K562 (cell line): ENCODE results near the gene HES3. TPM values are rescaled to one million over a fixed set of nuclear protein-coding genes. Genes with fewer than 3 reads are reported as not detected.

Source experiments
- ASH1L ChIP-seq: fragments of 450-650 bp; IDR thresholded peaks from 2 replicates; pipeline ENCODE4 v1.6.1; 2018; ENCODE audit warnings: borderline replicate concordance, mild to moderate bottlenecking, low read depth; ENCODE audit not compliant: partially characterized antibody
- ELF1 ChIP-seq: fragments of 200-800 bp; sonication (Bioruptor generic); IDR thresholded peaks from 2 replicates; pipeline ENCODE4 v1.6.1; 2016; ENCODE audit warnings: missing genetic modification characterization, missing compliant biosample characterization
- ETV1 ChIP-seq: fragments of 450-650 bp; conservative IDR thresholded peaks from 2 replicates; pipeline ENCODE4 v1.6.1; 2016; ENCODE audit warnings: missing genetic modification characterization, control low read depth, low read depth, missing compliant biosample characterization
- GATA2 ChIP-seq: sonication (generic); formaldehyde crosslinking; IDR thresholded peaks from 2 replicates; pipeline ENCODE4 v1.4.0; 2020; ENCODE audit warnings: mild to moderate bottlenecking, missing genetic modification reagents
- GATAD2A ChIP-seq: fragments of 450-650 bp; IDR thresholded peaks from 2 replicates; pipeline ENCODE4 v1.6.1; 2017
- HCFC1 ChIP-seq: IDR thresholded peaks from 2 replicates; pipeline ENCODE4 v1.6.1; 2012; ENCODE audit warnings: low read depth, low read length, improper control_type of control experiment
- MTA3 ChIP-seq: fragments of 450-650 bp; formaldehyde crosslinking; IDR thresholded peaks from 2 replicates; pipeline ENCODE4 v1.6.1; 2017; ENCODE audit warnings: mild to moderate bottlenecking, borderline replicate concordance
- POLR3A ChIP-seq: IDR thresholded peaks from 2 replicates; pipeline ENCODE4 v1.6.1; 2011; ENCODE audit warnings: borderline replicate concordance, mild to moderate bottlenecking, moderate library complexity; ENCODE audit not compliant: insufficient read length, insufficient read depth; ENCODE audit errors: extremely low read depth
- RAD51 ChIP-seq: fragments of 450-650 bp; IDR thresholded peaks from 2 replicates; pipeline ENCODE4 v1.7.1; 2016; ENCODE audit warnings: low read depth, mild to moderate bottlenecking, borderline replicate concordance
- RHOXF2B ChIP-seq: fragments of 250-450 bp; sonication (Bioruptor Pico); conservative IDR thresholded peaks from 2 replicates; pipeline ENCODE4 v1.5.1; 2021
- SMAD4 ChIP-seq: fragments of 250-450 bp; sonication (Bioruptor Pico); conservative IDR thresholded peaks from 2 replicates; pipeline ENCODE4 v1.8.0; 2021; ENCODE audit warnings: inconsistent platforms, mild to moderate bottlenecking, moderate library complexity
- SMARCC2 ChIP-seq: fragments of 450-650 bp; IDR thresholded peaks from 2 replicates; pipeline ENCODE4 v1.6.1; 2017; ENCODE audit warnings: antibody characterized with exemption, moderate library complexity, mild to moderate bottlenecking, low read depth
- TEAD4 ChIP-seq, 2 experiments: sonication (generic) in 1 of 2; formaldehyde crosslinking in 1 of 2; IDR thresholded peaks; 2 replicates each; pipeline versions ENCODE4 v1.6.1 to v1.8.0; 2012 to 2022; ENCODE audit warnings: borderline replicate concordance in 1 of 2, inconsistent platforms in 1 of 2, low read length in 1 of 2, mild to moderate bottlenecking in 1 of 2, missing genetic modification reagents in 1 of 2
- THRAP3 ChIP-seq: fragments of 450-650 bp; IDR thresholded peaks from 2 replicates; pipeline ENCODE4 v1.6.1; 2016; ENCODE audit warnings: mild to moderate bottlenecking, inconsistent platforms, borderline replicate concordance
- ZNF143 ChIP-seq: sonication (generic); formaldehyde crosslinking; IDR thresholded peaks from 2 replicates; pipeline ENCODE4 v1.9.0; 2022; ENCODE audit warnings: mild to moderate bottlenecking, missing genetic modification reagents
- ZNF77 ChIP-seq: fragments of 250-450 bp; sonication (Bioruptor Pico); IDR thresholded peaks from 2 replicates; pipeline ENCODE4 v1.5.0; 2020
- polyA plus RNA-seq, 8 experiments: library from polyadenylated mRNA; depleted of rRNA in 4 of 8; stranded (reverse) in 5 of 8; unstranded in 3 of 8; fragments of >200 nt; fragmentation: Nextera tagmentation in 2 of 8; fragmentation: Illumina TruSeq in 1 of 8; extraction: Ambion mirVana in 2 of 8; extraction: Trizol in 1 of 8; gene quantifications; 2 replicates each; pipeline versions ENCODE4 v1.2.1 to v1.2.3, GENCODE V29; 2011 to 2014; ENCODE audit warnings: inconsistent platforms in 1 of 8, missing spikeins in 1 of 8
- total RNA-seq, 7 experiments: library from RNA; depleted of rRNA in 6 of 7; stranded (reverse); fragments of >200 nt in 6 of 7; fragmentation: Illumina TruSeq in 2 of 7; extraction: Trizol in 2 of 7; gene quantifications; 2 replicates each; pipeline versions ENCODE4 v1.2.1 to v1.2.3, GENCODE V29; 2011 to 2021; ENCODE audit warnings: low replicate concordance in 1 of 7
- TF ChIP-seq, protein P1 (sequence below), 2 experiments: fragments of 450-650 bp in 1 of 2; sonication (generic) in 1 of 2; formaldehyde crosslinking in 1 of 2; IDR thresholded peaks; 2 replicates each; pipeline versions ENCODE4 v1.7.1 to v1.9.0; 2016 to 2022; ENCODE audit warnings: inconsistent platforms in 1 of 2, mild to moderate bottlenecking in 1 of 2, missing genetic modification reagents in 1 of 2
- TF ChIP-seq, protein P2 (sequence below): fragments of 200-800 bp; sonication (Bioruptor generic); IDR thresholded peaks from 2 replicates; pipeline ENCODE4 v1.6.1; 2017; ENCODE audit warnings: missing genetic modification characterization, missing compliant biosample characterization

Gene HES3
- total and polyA plus RNA-seq, 9 of the 15 experiments (the other 6 are each of a cell fraction or from before 2014, with no cell fraction given), result not detected

DNA sequence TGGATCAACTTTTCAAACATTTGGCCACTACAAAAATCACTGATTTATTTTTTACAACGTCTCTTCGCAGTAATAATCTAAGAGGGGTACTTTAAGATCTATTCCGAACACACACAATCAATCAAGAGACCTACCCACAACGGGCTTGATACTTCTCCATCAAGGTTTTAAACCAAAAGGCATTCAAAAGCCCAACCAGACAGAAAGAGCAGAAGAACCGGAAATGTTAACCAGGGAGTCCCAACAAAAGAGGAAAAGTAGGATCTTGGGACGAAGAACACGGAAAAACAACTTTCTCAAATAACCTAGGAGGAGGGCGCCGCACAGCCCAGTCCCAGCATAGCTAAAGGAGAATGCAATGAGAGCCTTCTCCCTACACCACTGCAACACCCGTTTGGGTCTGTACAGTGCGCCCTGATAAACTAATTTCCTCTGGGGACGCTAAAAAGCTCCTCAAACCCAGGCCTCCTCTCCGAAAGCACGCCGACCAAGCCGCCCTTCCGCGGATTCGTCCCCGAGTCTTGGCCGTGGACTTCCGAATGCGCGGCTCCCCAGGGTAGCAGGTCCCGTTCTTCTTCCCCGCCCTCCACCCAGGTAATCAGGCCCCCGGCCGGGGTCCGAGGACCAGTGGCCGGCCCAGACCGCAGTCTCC lies 45.2 kb upstream of the HES3 start (continued):
- TF ChIP-seq, protein P1, sequence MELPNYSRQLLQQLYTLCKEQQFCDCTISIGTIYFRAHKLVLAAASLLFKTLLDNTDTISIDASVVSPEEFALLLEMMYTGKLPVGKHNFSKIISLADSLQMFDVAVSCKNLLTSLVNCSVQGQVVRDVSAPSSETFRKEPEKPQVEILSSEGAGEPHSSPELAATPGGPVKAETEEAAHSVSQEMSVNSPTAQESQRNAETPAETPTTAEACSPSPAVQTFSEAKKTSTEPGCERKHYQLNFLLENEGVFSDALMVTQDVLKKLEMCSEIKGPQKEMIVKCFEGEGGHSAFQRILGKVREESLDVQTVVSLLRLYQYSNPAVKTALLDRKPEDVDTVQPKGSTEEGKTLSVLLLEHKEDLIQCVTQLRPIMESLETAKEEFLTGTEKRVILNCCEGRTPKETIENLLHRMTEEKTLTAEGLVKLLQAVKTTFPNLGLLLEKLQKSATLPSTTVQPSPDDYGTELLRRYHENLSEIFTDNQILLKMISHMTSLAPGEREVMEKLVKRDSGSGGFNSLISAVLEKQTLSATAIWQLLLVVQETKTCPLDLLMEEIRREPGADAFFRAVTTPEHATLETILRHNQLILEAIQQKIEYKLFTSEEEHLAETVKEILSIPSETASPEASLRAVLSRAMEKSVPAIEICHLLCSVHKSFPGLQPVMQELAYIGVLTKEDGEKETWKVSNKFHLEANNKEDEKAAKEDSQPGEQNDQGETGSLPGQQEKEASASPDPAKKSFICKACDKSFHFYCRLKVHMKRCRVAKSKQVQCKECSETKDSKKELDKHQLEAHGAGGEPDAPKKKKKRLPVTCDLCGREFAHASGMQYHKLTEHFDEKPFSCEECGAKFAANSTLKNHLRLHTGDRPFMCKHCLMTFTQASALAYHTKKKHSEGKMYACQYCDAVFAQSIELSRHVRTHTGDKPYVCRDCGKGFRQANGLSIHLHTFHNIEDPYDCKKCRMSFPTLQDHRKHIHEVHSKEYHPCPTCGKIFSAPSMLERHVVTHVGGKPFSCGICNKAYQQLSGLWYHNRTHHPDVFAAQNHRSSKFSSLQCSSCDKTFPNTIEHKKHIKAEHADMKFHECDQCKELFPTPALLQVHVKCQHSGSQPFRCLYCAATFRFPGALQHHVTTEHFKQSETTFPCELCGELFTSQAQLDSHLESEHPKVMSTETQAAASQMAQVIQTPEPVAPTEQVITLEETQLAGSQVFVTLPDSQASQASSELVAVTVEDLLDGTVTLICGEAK (IDR thresholded peaks at IDR 0.05), result peak; percentile 10; the same call in 1 of the 2 replicates
- TF ChIP-seq, protein P1 (CRISPR knock-in tag; IDR thresholded peaks at IDR 0.05), result no peak
- TF ChIP-seq SMAD4 (CRISPR knock-in tag) (no peak), HCFC1 (no peak), POLR3A (no peak), RAD51 (no peak), GATA2 (CRISPR knock-in tag) (no peak), SMARCC2 (no peak), THRAP3 (peak; percentile 13; the same call in 1 of the 2 replicates), RHOXF2B (no peak), ELF1 (tag) (no peak), MTA3 (no peak), ZNF143 (no peak), ETV1 (tag) (no peak), ZNF77 (CRISPR knock-in tag) (no peak), ASH1L (no peak), GATAD2A (no peak), TEAD4 (IDR thresholded peaks at IDR 0.05; ENCODE audit: low read length) (no peak), TEAD4 (CRISPR knock-in tag; IDR thresholded peaks at IDR 0.05; ENCODE audit: borderline replicate concordance) (no peak)
- TF ChIP-seq, protein P2, sequence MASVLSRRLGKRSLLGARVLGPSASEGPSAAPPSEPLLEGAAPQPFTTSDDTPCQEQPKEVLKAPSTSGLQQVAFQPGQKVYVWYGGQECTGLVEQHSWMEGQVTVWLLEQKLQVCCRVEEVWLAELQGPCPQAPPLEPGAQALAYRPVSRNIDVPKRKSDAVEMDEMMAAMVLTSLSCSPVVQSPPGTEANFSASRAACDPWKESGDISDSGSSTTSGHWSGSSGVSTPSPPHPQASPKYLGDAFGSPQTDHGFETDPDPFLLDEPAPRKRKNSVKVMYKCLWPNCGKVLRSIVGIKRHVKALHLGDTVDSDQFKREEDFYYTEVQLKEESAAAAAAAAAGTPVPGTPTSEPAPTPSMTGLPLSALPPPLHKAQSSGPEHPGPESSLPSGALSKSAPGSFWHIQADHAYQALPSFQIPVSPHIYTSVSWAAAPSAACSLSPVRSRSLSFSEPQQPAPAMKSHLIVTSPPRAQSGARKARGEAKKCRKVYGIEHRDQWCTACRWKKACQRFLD (CRISPR knock-in tag), result 0 out of 2 replicates have a peak, but pooled peaks have one; percentile 11
